Neural cell (in vitro differentiated cells): ENCODE results near the gene TMTC1. TPM values are rescaled to one million over a fixed set of nuclear protein-coding genes. Genes with fewer than 3 reads are reported as not detected.

Experiments
- H2AFZ ChIP-seq: fragments of 200-600, 300-800 bp; sonication (generic), shearing (Covaris generic); 2 replicates; pipeline ENCODE4 v1.6.0; 2014; ENCODE audit warnings: low read depth, mild to moderate bottlenecking, antibody characterized with exemption, low read length, moderate library complexity
- H3F3A ChIP-seq: fragments of 200-600 bp; shearing (Covaris generic); 2 replicates; pipeline ENCODE4 v1.6.1; 2016; ENCODE audit warnings: mild to moderate bottlenecking, moderate library complexity, mixed read lengths, antibody characterized with exemption, low read length; ENCODE audit not compliant: insufficient read depth, poor library complexity, severe bottlenecking
- H3K27ac ChIP-seq: fragments of 200-600, 300-800 bp; sonication (generic), shearing (Covaris generic); 2 replicates; pipeline ENCODE4 v1.5.1; 2014; ENCODE audit warnings: mild to moderate bottlenecking, low read length, moderate library complexity
- H3K27me3 ChIP-seq: fragments of 300-800, 200-600 bp; sonication (generic), shearing (Covaris generic); 2 replicates; pipeline ENCODE4 v1.6.0; 2014; ENCODE audit warnings: mild to moderate bottlenecking, low read depth, low read length, moderate library complexity; ENCODE audit not compliant: insufficient read depth
- H3K36me3 ChIP-seq: fragments of 300-800, 200-600 bp; sonication (generic), shearing (Covaris generic); 2 replicates; pipeline ENCODE4 v1.5.1; 2014; ENCODE audit warnings: mild to moderate bottlenecking, antibody characterized with exemption, low read length, moderate library complexity; ENCODE audit not compliant: insufficient read depth
- H3K4me2 ChIP-seq: fragments of 300-800, 200-600 bp; sonication (generic), shearing (Covaris generic); 2 replicates; pipeline ENCODE4 v1.6.0; 2014; ENCODE audit warnings: mild to moderate bottlenecking, low read length
- H3K4me3 ChIP-seq: fragments of 300-800, 200-600 bp; sonication (generic), shearing (Covaris generic); 2 replicates; pipeline ENCODE4 v1.5.1; 2014; ENCODE audit warnings: mild to moderate bottlenecking, low read length, moderate library complexity
- H3K79me2 ChIP-seq: fragments of 200-600 bp; shearing (Covaris generic); replicated peaks from 2 replicates; pipeline ENCODE4 v1.6.0; 2014; ENCODE audit warnings: mild to moderate bottlenecking, low read length, moderate library complexity; ENCODE audit not compliant: insufficient read depth
- H3K9ac ChIP-seq: fragments of 300-800, 200-600 bp; sonication (generic), shearing (Covaris generic); 2 replicates; pipeline ENCODE4 v1.6.1; 2016; ENCODE audit warnings: mild to moderate bottlenecking, low read length, mixed read lengths
- H3K9me2 ChIP-seq: fragments of 200-600 bp; shearing (Covaris generic); 2 replicates; pipeline ENCODE4 v1.6.1; 2016; ENCODE audit warnings: mild to moderate bottlenecking, low read length, mixed read lengths; ENCODE audit not compliant: insufficient read depth
- H3K9me3 ChIP-seq: fragments of 200-600, 300-800 bp; sonication (generic), shearing (Covaris generic); 2 replicates; pipeline ENCODE4 v1.6.1; 2016; ENCODE audit warnings: mild to moderate bottlenecking, mixed run types, low read length, moderate library complexity, mixed read lengths
- H4K20me1 ChIP-seq: fragments of 200-600 bp; shearing (Covaris generic); 2 replicates; pipeline ENCODE4 v1.6.1; 2016; ENCODE audit warnings: mild to moderate bottlenecking, mixed run types; ENCODE audit not compliant: insufficient read depth
- EP300 ChIP-seq: fragments of 450-650 bp; conservative IDR thresholded peaks from 2 replicates; pipeline ENCODE4 v1.6.1; 2014; ENCODE audit warnings: antibody characterized with exemption, mild to moderate bottlenecking, moderate library complexity; ENCODE audit not compliant: poor library complexity, severe bottlenecking
- EZH2 ChIP-seq: fragments of 200-600, 300-800 bp; shearing (Covaris generic), sonication (generic); IDR thresholded peaks from 2 replicates; pipeline ENCODE4 v1.6.1; 2014; ENCODE audit warnings: antibody characterized with exemption, low read length, borderline replicate concordance, mild to moderate bottlenecking; ENCODE audit not compliant: insufficient read depth, poor library complexity, severe bottlenecking
- MXI1 ChIP-seq: fragments of 450-650 bp; conservative IDR thresholded peaks from 2 replicates; pipeline ENCODE4 v1.6.1; 2014; ENCODE audit warnings: antibody characterized with exemption, mild to moderate bottlenecking; ENCODE audit not compliant: poor library complexity, severe bottlenecking
- POLR2AphosphoS5 ChIP-seq: IDR thresholded peaks from 2 replicates; pipeline ENCODE4 v1.6.1; 2012
- RAD21 ChIP-seq: fragments of 450-650 bp; conservative IDR thresholded peaks from 2 replicates; pipeline ENCODE4 v1.6.1; 2014; ENCODE audit warnings: antibody characterized with exemption, mild to moderate bottlenecking, moderate library complexity
- SMC3 ChIP-seq: fragments of 450-650 bp; conservative IDR thresholded peaks from 2 replicates; pipeline ENCODE4 v1.6.1; 2014; ENCODE audit warnings: antibody characterized with exemption, mild to moderate bottlenecking, moderate library complexity; ENCODE audit not compliant: poor library complexity
- TAF1 ChIP-seq: IDR thresholded peaks from 2 replicates; pipeline ENCODE4 v1.6.1; 2012; ENCODE audit warnings: low read depth
- polyA plus RNA-seq: library from polyadenylated mRNA; depleted of rRNA; stranded (reverse); fragments of >200 nt; gene quantifications from 2 replicates; pipeline ENCODE4 v1.2.3, GENCODE V29; 2014
- TF ChIP-seq, protein P1 (sequence below): fragments of 450-650 bp; IDR thresholded peaks from 2 replicates; pipeline ENCODE4 v1.5.1; 2014; ENCODE audit warnings: antibody characterized with exemption, mild to moderate bottlenecking, moderate library complexity; ENCODE audit not compliant: poor library complexity, severe bottlenecking
- TF ChIP-seq, protein P2 (sequence below): IDR thresholded peaks from 2 replicates; pipeline ENCODE4 v1.6.1; 2012; ENCODE audit warnings: borderline replicate concordance

Gene TMTC1
- polyA plus RNA-seq, 1 donor from 2014 or later = 10.0 TPM

DNA sequence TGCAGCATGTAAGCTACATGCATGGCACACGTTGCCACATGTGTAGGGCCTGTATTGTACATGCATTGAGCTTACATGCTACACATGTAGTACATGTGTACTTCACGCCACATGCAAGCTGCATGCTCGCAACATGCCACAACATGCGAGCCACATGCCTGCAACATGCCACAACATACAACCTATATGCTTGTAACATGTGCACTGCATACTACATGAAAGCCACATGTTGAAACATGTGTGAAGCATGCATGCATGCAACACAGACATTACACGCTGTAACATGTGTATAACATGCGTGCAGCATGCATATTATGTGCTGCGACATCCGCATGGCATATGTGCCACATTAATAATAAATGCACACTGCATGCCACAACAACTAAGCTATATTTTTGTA, 9.1 kb upstream of the TMTC1 start:
- Histone ChIP-seq H3K36me3 (no peaks in the 10 kb centered on the region), H3K27ac (no peak overlapping the region), H3K27me3 (no peaks in the 10 kb centered on the region), H3K79me2 (no peaks in the 10 kb centered on the region), H3K9me3 (peaks cover 6% of the 10 kb centered on the region), H4K20me1 (no peaks in the 10 kb centered on the region), H2AFZ (no peak overlapping the region), H3K9ac (no peak overlapping the region), H3K9me2 (no peaks in the 10 kb centered on the region), H3K4me3 (no peak overlapping the region), H3K4me2 (no peak overlapping the region), H3F3A (no peaks in the 10 kb centered on the region)
- TF ChIP-seq, protein P1, sequence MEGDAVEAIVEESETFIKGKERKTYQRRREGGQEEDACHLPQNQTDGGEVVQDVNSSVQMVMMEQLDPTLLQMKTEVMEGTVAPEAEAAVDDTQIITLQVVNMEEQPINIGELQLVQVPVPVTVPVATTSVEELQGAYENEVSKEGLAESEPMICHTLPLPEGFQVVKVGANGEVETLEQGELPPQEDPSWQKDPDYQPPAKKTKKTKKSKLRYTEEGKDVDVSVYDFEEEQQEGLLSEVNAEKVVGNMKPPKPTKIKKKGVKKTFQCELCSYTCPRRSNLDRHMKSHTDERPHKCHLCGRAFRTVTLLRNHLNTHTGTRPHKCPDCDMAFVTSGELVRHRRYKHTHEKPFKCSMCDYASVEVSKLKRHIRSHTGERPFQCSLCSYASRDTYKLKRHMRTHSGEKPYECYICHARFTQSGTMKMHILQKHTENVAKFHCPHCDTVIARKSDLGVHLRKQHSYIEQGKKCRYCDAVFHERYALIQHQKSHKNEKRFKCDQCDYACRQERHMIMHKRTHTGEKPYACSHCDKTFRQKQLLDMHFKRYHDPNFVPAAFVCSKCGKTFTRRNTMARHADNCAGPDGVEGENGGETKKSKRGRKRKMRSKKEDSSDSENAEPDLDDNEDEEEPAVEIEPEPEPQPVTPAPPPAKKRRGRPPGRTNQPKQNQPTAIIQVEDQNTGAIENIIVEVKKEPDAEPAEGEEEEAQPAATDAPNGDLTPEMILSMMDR = no peak
- TF ChIP-seq EP300 = no peak
- TF ChIP-seq POLR2AphosphoS5 = no peak
- TF ChIP-seq EZH2 = no peak
- TF ChIP-seq RAD21 = no peak
- no peak for TF ChIP-seq MXI1
- no peak for TF ChIP-seq SMC3
- TF ChIP-seq, protein P2, sequence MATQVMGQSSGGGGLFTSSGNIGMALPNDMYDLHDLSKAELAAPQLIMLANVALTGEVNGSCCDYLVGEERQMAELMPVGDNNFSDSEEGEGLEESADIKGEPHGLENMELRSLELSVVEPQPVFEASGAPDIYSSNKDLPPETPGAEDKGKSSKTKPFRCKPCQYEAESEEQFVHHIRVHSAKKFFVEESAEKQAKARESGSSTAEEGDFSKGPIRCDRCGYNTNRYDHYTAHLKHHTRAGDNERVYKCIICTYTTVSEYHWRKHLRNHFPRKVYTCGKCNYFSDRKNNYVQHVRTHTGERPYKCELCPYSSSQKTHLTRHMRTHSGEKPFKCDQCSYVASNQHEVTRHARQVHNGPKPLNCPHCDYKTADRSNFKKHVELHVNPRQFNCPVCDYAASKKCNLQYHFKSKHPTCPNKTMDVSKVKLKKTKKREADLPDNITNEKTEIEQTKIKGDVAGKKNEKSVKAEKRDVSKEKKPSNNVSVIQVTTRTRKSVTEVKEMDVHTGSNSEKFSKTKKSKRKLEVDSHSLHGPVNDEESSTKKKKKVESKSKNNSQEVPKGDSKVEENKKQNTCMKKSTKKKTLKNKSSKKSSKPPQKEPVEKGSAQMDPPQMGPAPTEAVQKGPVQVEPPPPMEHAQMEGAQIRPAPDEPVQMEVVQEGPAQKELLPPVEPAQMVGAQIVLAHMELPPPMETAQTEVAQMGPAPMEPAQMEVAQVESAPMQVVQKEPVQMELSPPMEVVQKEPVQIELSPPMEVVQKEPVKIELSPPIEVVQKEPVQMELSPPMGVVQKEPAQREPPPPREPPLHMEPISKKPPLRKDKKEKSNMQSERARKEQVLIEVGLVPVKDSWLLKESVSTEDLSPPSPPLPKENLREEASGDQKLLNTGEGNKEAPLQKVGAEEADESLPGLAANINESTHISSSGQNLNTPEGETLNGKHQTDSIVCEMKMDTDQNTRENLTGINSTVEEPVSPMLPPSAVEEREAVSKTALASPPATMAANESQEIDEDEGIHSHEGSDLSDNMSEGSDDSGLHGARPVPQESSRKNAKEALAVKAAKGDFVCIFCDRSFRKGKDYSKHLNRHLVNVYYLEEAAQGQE = no peak
- no peak for TF ChIP-seq TAF1

DNA sequence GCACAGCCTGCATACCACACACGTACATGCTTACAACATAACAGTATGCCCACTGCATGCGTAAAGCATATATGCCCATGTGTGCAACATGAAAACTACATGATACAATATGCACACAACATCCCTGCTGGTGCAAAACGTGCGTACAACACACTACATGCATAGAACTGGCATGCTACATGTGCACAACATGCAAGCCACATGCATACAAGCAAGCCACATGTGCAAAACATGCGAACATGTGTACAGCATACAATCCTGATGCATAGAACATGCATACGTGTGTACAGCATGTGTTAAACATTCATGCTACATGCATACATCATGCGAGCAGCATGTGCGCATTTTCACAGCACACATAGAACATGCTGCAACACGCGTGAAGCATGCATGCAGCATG, 8.4 kb upstream of the TMTC1 start:
- no peak overlapping the region for H3K9ac ChIP-seq
- H3K9me2 ChIP-seq = no peaks in the 10 kb centered on the region

More for the DNA sequence above, 8.4 kb upstream of the TMTC1 start:
- no peaks in the 10 kb centered on the region for H3K79me2 ChIP-seq
- H3K36me3 ChIP-seq = no peaks in the 10 kb centered on the region
- H2AFZ ChIP-seq = no peak overlapping the region
- H4K20me1 ChIP-seq = no peaks in the 10 kb centered on the region
- no peak overlapping the region for H3K4me3 ChIP-seq
- no peak for TF ChIP-seq EZH2
- TF ChIP-seq MXI1 = no peak
- TF ChIP-seq RAD21 = no peak
- TF ChIP-seq TAF1 = no peak
- TF ChIP-seq, protein P1 = no peak
- TF ChIP-seq, protein P2 = no peak
- TF ChIP-seq EP300 = no peak
- TF ChIP-seq SMC3 = no peak
- no peak overlapping the region for H3K4me2 ChIP-seq
- H3F3A ChIP-seq = no peaks in the 10 kb centered on the region
- H3K9me3 ChIP-seq = peaks cover 6% of the 10 kb centered on the region
- H3K27me3 ChIP-seq = no peaks in the 10 kb centered on the region
- H3K27ac ChIP-seq = no peak overlapping the region
